Sigmoid colon (tissue), 7 donors: ENCODE measurements around the gene BRINP1. TPM values are rescaled to one million over a fixed set of nuclear protein-coding genes. Genes with fewer than 3 reads are reported as not detected.

Source experiments
- DNase-seq: peaks from one replicate; pipeline ENCODE4 v3.0.0-alpha.2; 2019
- H3K27ac ChIP-seq, 4 donors: fragments of 200-600 bp; sonication (generic); one replicate each; pipeline ENCODE4 v1.5.1; 2016 to 2019; ENCODE audit warnings: mild to moderate bottlenecking in 1 of 4
- H3K27me3 ChIP-seq, 3 donors: fragments of 200-600 bp; sonication (generic); one replicate each; pipeline ENCODE4 v1.5.1; 2019; ENCODE audit warnings: mild to moderate bottlenecking in 1 of 3
- H3K36me3 ChIP-seq, 4 donors: fragments of 200-600 bp; sonication (generic); one replicate each; pipeline ENCODE4 v1.5.1; 2016 to 2019
- H3K4me1 ChIP-seq, 4 donors: fragments of 200-600 bp; sonication (generic); one replicate each; pipeline ENCODE4 v1.5.1; 2017 to 2019
- H3K4me3 ChIP-seq, 4 donors: fragments of 200-600 bp; sonication (generic); one replicate each; pipeline ENCODE4 v1.5.1; 2017 to 2019; ENCODE audit warnings: mild to moderate bottlenecking in 2 of 4, moderate library complexity in 1 of 4
- H3K9me3 ChIP-seq, 4 donors: fragments of 200-600 bp in 3 of 4; sonication (generic) in 3 of 4; one replicate each; pipeline versions ENCODE4 v1.5.1 to v1.6.1; 2013 to 2019
- CTCF ChIP-seq, 4 experiments: fragments of 450-650 bp in 3 of 4; fragments of 200-600 bp in 1 of 4; IDR thresholded peaks; one replicate each; pipeline ENCODE4 v1.5.1; 2016 to 2019; ENCODE audit warnings: antibody characterized with exemption in 4 of 4, mild to moderate bottlenecking in 3 of 4, moderate library complexity in 2 of 4
- EP300 ChIP-seq, 4 donors: sonication (generic); formaldehyde crosslinking; IDR thresholded peaks; one replicate each; pipeline ENCODE4 v1.6.1; 2017; ENCODE audit warnings: antibody characterized with exemption in 4 of 4
- POLR2A ChIP-seq, 2 donors: fragments of 450-650 bp; IDR thresholded peaks; one replicate each; pipeline ENCODE4 v1.6.1; 2016; ENCODE audit warnings: antibody characterized with exemption in 2 of 2, mild to moderate bottlenecking in 2 of 2, moderate library complexity in 2 of 2
- POLR2AphosphoS5 ChIP-seq, 4 donors: sonication (generic); formaldehyde crosslinking; IDR thresholded peaks; one replicate each; pipeline ENCODE4 v1.6.1; 2017; ENCODE audit warnings: antibody characterized with exemption in 4 of 4
- WGBS, 2 donors: extraction: QIAGEN DNeasy Blood & Tissue Kit; methylation state at CpG; one replicate each; pipeline ENCODE4 v1.1.7; 2013; 5-methylcytosine and 5-hydroxymethylcytosine counted together
- intact Hi-C: fragments of 100-400 bp; cut with DNase I; formaldehyde crosslinking; loops from one replicate; pipeline ENCODE4 v1.15.1; 2023
- polyA plus RNA-seq, 3 donors: library from polyadenylated mRNA; stranded (reverse); fragments of 200-250 nt; gene quantifications; one replicate each; pipeline ENCODE4 v1.2.3, GENCODE V29; 2013
- total RNA-seq, 4 donors: library from RNA; depleted of rRNA; stranded (reverse); fragments of >200 nt; gene quantifications; one replicate each; pipeline ENCODE4 v1.1.0, GENCODE V29; 2016
- donor health status: healthy with polysubstance abuse.
- donor health status: Bipolar disorder and iron deficiency.
- donor health status: healthy.

Gene BRINP1
- total and polyA plus RNA-seq, 7 donors: 0.19 to 0.71 (median 0.27) TPM; not detected in 3

- no peaks in the 10 kb centered on the region for H3K36me3 ChIP-seq
- H3K4me3 ChIP-seq: no peak overlapping the region
- 80 to 86% methylated on average over 3 of the region's 3 CpGs for whole genome bisulfite sequencing, 2 donors
- no peak overlapping the region for H3K27ac ChIP-seq
- no peaks in the 10 kb centered on the region for H3K9me3 ChIP-seq
- no peaks in the 10 kb centered on the region for H3K4me1 ChIP-seq
- intact Hi-C loops: no loop called here
- no peak for DNase-seq
- H3K27me3 ChIP-seq: no peaks in the 10 kb centered on the region
- no peak for TF ChIP-seq EP300 (IDR thresholded peaks at IDR 0.05)
- TF ChIP-seq CTCF (IDR thresholded peaks at IDR 0.05): no peak
- no peak for TF ChIP-seq POLR2A (IDR thresholded peaks at IDR 0.05)
- TF ChIP-seq POLR2AphosphoS5 (IDR thresholded peaks at IDR 0.05): no peak
These were observed 141.8 kb downstream of the BRINP1 start for GRCh38 chr9:119227422-119227821.

- WGBS, 2 donors: 60 to 62% methylated on average over 2 of the region's 2 CpGs
These were observed 144.8 kb downstream of the BRINP1 start for GRCh38 chr9:119224431-119224830.

DNA sequence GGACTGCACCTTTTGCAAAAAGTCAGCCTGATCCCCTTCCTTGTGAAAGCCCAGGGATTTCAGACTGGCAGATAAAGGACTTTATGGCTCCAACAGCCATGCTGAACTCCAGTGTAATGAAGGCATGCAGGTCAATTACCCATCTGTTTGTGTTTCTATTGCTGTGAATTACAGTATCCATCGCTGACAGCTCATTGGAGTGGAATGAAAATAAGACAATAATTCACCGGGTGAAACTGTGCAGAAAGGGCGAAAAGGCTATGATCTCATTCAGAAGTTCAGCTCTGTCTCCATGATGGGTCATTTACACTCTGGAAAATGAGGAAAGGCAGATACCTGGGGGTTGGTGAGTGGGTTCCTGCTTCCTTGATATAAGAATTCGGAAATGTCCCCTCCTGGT lies 148.0 kb downstream of the BRINP1 start:
- no peak overlapping the region for H3K4me3 ChIP-seq
- no peaks in the 10 kb centered on the region for H3K36me3 ChIP-seq
- intact Hi-C loops: no loop called here
- no peak for DNase-seq
- peaks cover 0 to 14% (median 11%) of the 10 kb centered on the region in 4 donors for H3K4me1 ChIP-seq
- no peak overlapping the region for H3K27ac ChIP-seq
- TF ChIP-seq CTCF (IDR thresholded peaks at IDR 0.05) (no peak), EP300 (IDR thresholded peaks at IDR 0.05) (no peak), POLR2AphosphoS5 (IDR thresholded peaks at IDR 0.05) (no peak), POLR2A (IDR thresholded peaks at IDR 0.05) (no peak)
- H3K27me3 ChIP-seq: no peaks in the 10 kb centered on the region
- WGBS, 2 donors: 27 to 77% methylated on average over 4 of the region's 4 CpGs
- H3K9me3 ChIP-seq: no peaks in the 10 kb centered on the region

More at GRCh38 chr9:119224431-119224830, 144.8 kb downstream of the BRINP1 start:
- no peaks in the 10 kb centered on the region for H3K27me3 ChIP-seq
- no peaks in the 10 kb centered on the region for H3K36me3 ChIP-seq
- no peak overlapping the region for H3K27ac ChIP-seq
- TF ChIP-seq POLR2A (IDR thresholded peaks at IDR 0.05) (no peak), POLR2AphosphoS5 (IDR thresholded peaks at IDR 0.05) (no peak), EP300 (IDR thresholded peaks at IDR 0.05) (no peak), CTCF (IDR thresholded peaks at IDR 0.05) (no peak)
- H3K9me3 ChIP-seq: no peaks in the 10 kb centered on the region
- H3K4me3 ChIP-seq: no peak overlapping the region
- no peaks in the 10 kb centered on the region for H3K4me1 ChIP-seq
- no peak for DNase-seq
- intact Hi-C loops: no loop called here

GRCh38 chr9:119218293-119218692 lies 150.9 kb downstream of the BRINP1 start:
- no peak overlapping the region for H3K27ac ChIP-seq
- intact Hi-C loops: no loop called here
- no peak for DNase-seq
- 36 to 49% methylated on average over 7 of the region's 7 CpGs for WGBS, 2 donors
- peaks cover 0 to 18% (median 14%) of the 10 kb centered on the region in 4 donors for H3K4me1 ChIP-seq
- H3K9me3 ChIP-seq: no peaks in the 10 kb centered on the region
- H3K27me3 ChIP-seq: no peaks in the 10 kb centered on the region
- TF ChIP-seq POLR2A (IDR thresholded peaks at IDR 0.05): no peak
- no peak for TF ChIP-seq CTCF (IDR thresholded peaks at IDR 0.05)
- TF ChIP-seq EP300 (IDR thresholded peaks at IDR 0.05): no peak
- no peak for TF ChIP-seq POLR2AphosphoS5 (IDR thresholded peaks at IDR 0.05)
- no peak overlapping the region for H3K4me3 ChIP-seq
- H3K36me3 ChIP-seq: no peaks in the 10 kb centered on the region
